ENCODE data around the gene MAML3. TPM values are rescaled to one million over a fixed set of nuclear protein-coding genes. Genes with fewer than 3 reads are reported as not detected.

Gene MAML3
- total RNA-seq, 1 experiment from 2014 or later: 0.89 TPM

DNA sequence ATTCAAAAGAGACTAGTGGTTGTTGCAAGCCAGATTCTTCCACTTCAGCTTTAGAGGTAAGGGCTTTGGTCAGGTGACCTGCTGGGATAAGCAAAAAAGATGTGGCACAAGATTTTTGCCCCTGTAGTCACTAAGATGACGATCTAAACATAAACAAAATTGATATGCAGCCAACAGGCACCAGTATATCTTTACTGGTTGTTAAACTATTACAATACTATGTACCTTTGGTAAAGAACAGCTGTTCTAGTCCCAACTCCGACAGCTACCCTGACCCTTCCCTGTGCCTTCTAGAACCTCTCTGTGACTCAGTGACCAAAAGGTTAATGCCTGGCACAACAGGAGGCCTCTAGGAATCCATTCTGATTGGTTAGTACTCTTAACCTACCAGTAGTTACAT, 428.7 kb downstream of the MAML3 start:
- intact Hi-C loops (cut with micrococcal nuclease): no loop called here
- no peak overlapping the region for H3K27ac Mint-ChIP-seq (ENCODE audit: low read depth, unreplicated experiment)
- no peak for DNase-seq (ENCODE audit: unreplicated experiment)
- no peaks in the 10 kb centered on the region for H3K9me3 Mint-ChIP-seq (ENCODE audit: unreplicated experiment)
- TF ChIP-seq, protein P1, sequence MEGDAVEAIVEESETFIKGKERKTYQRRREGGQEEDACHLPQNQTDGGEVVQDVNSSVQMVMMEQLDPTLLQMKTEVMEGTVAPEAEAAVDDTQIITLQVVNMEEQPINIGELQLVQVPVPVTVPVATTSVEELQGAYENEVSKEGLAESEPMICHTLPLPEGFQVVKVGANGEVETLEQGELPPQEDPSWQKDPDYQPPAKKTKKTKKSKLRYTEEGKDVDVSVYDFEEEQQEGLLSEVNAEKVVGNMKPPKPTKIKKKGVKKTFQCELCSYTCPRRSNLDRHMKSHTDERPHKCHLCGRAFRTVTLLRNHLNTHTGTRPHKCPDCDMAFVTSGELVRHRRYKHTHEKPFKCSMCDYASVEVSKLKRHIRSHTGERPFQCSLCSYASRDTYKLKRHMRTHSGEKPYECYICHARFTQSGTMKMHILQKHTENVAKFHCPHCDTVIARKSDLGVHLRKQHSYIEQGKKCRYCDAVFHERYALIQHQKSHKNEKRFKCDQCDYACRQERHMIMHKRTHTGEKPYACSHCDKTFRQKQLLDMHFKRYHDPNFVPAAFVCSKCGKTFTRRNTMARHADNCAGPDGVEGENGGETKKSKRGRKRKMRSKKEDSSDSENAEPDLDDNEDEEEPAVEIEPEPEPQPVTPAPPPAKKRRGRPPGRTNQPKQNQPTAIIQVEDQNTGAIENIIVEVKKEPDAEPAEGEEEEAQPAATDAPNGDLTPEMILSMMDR (IDR thresholded peaks at IDR 0.05; ENCODE audit: unreplicated experiment): no peak
- POLR2A ChIA-PET: no interaction called here
- no peak overlapping the region for H3K4me3 Mint-ChIP-seq (ENCODE audit: unreplicated experiment)
- no peaks in the 10 kb centered on the region for H3K27me3 Mint-ChIP-seq (ENCODE audit: insufficient read depth, unreplicated experiment)
- BruUV-seq (replicated peaks): no TSS peak
- CTCF ChIA-PET: interaction anchor here (1.8 to 2.5 kb wide), 2 partner anchors 9 to 15 kb away, joined by 8 to 12 read pairs; no protein-coding TSS in a partner anchor
- H3K4me1 Mint-ChIP-seq (ENCODE audit: insufficient read depth, unreplicated experiment): no peaks in the 10 kb centered on the region
- peaks cover 4% of the 10 kb centered on the region for H3K36me3 Mint-ChIP-seq (ENCODE audit: insufficient read depth, unreplicated experiment)

DNA sequence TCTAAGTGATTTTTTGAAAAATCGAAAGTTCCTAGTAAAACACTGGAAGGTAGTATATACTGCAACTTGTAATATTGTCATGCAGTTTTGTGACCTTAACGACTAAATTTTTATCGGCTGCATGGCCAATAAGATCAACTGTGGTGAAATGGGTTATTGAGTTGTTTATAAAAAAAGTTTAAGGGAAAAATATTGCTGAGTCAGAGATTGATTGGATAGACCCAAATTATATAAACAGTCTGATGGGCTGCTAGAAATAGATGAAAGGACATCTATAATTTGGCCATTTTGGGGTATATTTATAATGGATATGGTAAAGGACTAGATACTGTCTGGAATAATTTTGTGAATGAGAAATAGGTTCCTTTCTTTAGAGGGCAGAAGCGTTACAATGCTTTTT, 432.2 kb downstream of the MAML3 start:
- intact Hi-C loops (cut with micrococcal nuclease): no loop called here
- H3K36me3 Mint-ChIP-seq (ENCODE audit: insufficient read depth, unreplicated experiment): peaks cover 19% of the 10 kb centered on the region
- no peak overlapping the region for H3K27ac Mint-ChIP-seq (ENCODE audit: low read depth, unreplicated experiment)
- CTCF ChIA-PET: no interaction called here
- H3K4me1 Mint-ChIP-seq (ENCODE audit: insufficient read depth, unreplicated experiment): no peaks in the 10 kb centered on the region
- H3K4me3 Mint-ChIP-seq (ENCODE audit: unreplicated experiment): no peak overlapping the region
- H3K27me3 Mint-ChIP-seq (ENCODE audit: insufficient read depth, unreplicated experiment): no peaks in the 10 kb centered on the region
- POLR2A ChIA-PET: no interaction called here
- BruUV-seq (replicated peaks): no TSS peak
- TF ChIP-seq, protein P1 (IDR thresholded peaks at IDR 0.05; ENCODE audit: unreplicated experiment): no peak
- no peaks in the 10 kb centered on the region for H3K9me3 Mint-ChIP-seq (ENCODE audit: unreplicated experiment)
- DNase-seq (ENCODE audit: unreplicated experiment): no peak

DNA sequence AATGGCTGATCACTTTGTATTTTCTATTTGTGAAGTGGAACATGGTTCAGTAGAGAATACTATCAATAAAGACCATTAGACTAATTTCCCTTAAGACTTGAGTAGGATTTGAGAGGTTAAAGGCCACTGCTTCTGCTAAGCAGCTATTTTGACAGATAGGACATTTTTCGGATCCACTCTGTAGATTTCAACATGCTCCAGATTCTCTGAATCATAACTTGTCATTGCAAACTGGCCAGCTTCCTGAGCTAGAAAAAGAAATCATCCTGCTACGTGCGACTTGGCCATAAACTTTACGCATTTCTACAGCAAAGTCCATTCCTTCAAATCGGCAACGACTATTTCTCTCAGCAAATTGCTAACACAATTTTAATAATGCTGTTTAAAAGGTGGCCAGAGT, 433.2 kb downstream of the MAML3 start:
- H3K27ac Mint-ChIP-seq (ENCODE audit: low read depth, unreplicated experiment): no peak overlapping the region
- DNase-seq (ENCODE audit: unreplicated experiment): no peak
- POLR2A ChIA-PET: no interaction called here
- CTCF ChIA-PET: interaction anchor here (0.7 kb wide), 1 partner anchor 113 kb away, joined by 3 read pairs; no protein-coding TSS in a partner anchor
- H3K36me3 Mint-ChIP-seq (ENCODE audit: insufficient read depth, unreplicated experiment): peaks cover 26% of the 10 kb centered on the region
- no TSS peak for BruUV-seq (replicated peaks)
- no peak overlapping the region for H3K4me3 Mint-ChIP-seq (ENCODE audit: unreplicated experiment)
- no peaks in the 10 kb centered on the region for H3K4me1 Mint-ChIP-seq (ENCODE audit: insufficient read depth, unreplicated experiment)
- intact Hi-C loops (cut with micrococcal nuclease): no loop called here
- H3K27me3 Mint-ChIP-seq (ENCODE audit: insufficient read depth, unreplicated experiment): no peaks in the 10 kb centered on the region
- TF ChIP-seq, protein P1 (IDR thresholded peaks at IDR 0.05; ENCODE audit: unreplicated experiment): no peak
- no peaks in the 10 kb centered on the region for H3K9me3 Mint-ChIP-seq (ENCODE audit: unreplicated experiment)

DNA sequence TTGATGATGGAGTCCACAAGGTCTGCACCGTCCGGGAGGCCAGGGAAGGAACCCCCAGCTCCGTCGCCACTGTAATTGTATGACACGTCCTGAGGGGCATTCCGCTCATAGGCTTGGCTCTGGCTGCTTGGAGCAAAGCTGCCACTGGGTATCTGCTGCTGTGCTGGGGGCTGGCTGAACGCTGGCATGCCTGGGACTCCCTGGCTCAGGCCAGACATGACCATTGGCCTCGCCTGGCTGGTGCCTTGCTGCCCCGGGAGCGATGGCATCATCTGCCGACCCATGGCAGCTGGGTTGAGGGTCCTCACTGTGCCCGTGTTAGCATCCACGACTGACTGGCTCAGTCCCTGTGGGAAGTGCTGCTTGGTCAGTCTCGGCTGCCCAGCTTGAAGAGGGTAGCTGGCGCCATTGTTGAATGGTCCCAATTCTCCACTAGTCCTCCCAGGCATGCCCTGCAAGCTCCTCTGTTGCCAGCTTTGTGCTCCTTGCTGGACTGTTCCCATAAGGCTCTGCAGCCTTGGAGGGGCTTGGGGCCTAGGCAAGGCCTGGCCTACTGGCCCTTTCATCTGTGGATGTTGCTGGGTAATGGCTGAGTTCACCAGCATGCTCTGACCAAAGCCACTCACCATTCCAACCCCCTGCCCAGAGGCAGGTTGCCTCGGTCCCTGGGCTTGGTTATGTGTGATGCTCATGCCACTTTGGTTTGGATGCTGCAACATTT, 434.4 kb downstream of the MAML3 start:
- Mint-ChIP-seq H3K9me3 (ENCODE audit: unreplicated experiment) (no peaks in the 10 kb centered on the region), H3K4me1 (ENCODE audit: insufficient read depth, unreplicated experiment) (no peaks in the 10 kb centered on the region), H3K27ac (ENCODE audit: low read depth, unreplicated experiment) (no peak overlapping the region), H3K27me3 (ENCODE audit: insufficient read depth, unreplicated experiment) (no peaks in the 10 kb centered on the region), H3K36me3 (ENCODE audit: insufficient read depth, unreplicated experiment) (peaks cover 22% of the 10 kb centered on the region), H3K4me3 (ENCODE audit: unreplicated experiment) (no peak overlapping the region)
- CTCF ChIA-PET: no interaction called here
- TF ChIP-seq, protein P1 (IDR thresholded peaks at IDR 0.05; ENCODE audit: unreplicated experiment): no peak
- POLR2A ChIA-PET: interaction anchor here (0.6 kb wide), 1 partner anchor 15 kb away, joined by 3 read pairs; no protein-coding TSS in a partner anchor
- DNase-seq (ENCODE audit: unreplicated experiment): no peak
- intact Hi-C loops (cut with micrococcal nuclease): no loop called here
- no TSS peak for BruUV-seq (replicated peaks)
